LoVo (cell line): ENCODE data around the gene CAPNS1.

ENCODE experiments used
- DNase-seq: peaks from one replicate; pipeline ENCODE4 v3.0.0-alpha.2; 2016; ENCODE audit warnings: low spot score

CAPNS1 gene

DNA sequence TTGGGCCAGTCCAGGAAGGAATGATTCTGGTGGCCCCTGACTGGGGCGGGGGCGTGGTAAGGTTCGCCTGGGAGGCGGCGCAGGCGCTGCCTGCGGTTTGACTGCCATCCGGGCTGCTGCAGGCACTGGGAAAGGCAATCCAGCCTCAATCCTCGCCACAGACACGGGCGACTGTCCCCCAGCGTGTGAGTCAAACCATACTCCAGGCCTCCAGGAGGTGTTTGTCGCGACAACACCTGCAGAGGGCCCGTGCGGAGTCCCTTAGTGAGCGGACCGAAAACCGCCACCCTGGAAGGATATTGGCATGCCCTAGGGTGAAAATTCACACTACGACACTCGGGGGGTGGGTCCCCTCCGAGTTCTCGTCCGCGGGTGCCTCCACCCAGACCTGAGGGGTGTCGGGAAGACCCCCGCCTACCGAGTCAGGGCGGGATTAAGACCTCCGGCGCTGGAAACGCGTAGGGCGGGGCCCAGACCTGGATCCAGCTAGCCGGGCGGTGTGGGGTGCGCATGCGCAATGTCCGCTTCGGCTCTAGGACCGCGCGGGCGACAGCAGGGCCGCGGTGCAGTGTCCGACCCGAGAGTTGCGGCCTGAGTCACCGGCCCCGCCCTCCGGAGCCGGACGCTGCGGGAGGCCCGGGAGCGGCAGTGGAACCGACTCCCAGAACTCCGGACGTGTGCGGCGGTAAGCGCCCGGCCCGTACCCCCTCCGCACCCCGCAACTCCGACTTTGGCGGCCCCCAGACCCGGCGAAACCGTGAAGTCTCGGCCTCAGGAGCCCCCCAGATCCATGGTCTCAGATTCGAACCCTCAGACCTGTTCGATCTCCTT, at the start of gene CAPNS1:
CAPNS1 (plus strand) TSS at position 594 of the 831 bp plus-strand sequence. CDS start 946 bp downstream, outside the sequence.
- DNase-seq: peak; percentile 98

GRCh38 chr19:36090910-36091695, 48.8 kb upstream of the CAPNS1 start:
- DNase-seq: no peak

DNA sequence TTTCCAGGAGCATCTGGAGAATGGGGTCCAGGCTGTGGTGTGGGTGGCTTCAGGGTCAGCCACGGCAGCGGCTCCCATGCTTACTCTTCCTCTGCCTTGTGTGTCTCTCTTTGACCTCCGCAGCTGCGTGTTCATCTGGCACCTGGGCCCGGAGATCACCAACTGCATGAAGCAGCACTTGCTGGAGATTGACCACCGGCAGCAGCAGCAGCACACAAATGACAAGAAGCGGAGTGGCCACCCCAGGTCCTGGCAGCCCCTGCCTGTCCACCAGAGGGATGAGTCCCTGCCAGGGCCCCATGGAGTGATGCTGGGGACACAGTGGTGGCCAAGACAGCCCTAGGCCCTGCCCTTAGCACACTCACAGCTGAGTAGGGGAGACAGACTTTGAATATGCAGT, 47.3 kb upstream of the CAPNS1 start:
- no peak for DNase-seq

GRCh38 chr19:36093146-36093662, 46.7 kb upstream of the CAPNS1 start:
- DNase-seq: no peak

DNA sequence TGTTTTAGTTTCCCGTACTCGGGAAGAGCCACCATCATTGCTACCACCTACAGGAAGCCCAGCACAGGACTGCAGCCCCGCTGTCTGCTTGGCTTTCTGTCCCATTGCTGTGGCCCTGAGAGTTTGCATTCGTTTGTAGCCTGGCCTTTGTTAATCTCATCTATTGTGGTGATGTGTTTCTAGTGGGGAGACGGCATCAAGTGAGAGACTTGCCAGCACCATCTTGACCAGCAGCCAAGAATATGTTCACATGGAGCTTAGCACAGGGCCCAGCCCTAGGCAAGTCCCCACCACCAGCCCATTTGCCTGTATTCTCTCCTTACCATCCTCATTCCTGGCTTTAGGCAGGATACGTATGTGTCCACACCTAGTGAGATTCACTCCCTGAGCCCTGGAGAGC, 46.2 kb upstream of the CAPNS1 start:
- no peak for DNase-seq

DNA sequence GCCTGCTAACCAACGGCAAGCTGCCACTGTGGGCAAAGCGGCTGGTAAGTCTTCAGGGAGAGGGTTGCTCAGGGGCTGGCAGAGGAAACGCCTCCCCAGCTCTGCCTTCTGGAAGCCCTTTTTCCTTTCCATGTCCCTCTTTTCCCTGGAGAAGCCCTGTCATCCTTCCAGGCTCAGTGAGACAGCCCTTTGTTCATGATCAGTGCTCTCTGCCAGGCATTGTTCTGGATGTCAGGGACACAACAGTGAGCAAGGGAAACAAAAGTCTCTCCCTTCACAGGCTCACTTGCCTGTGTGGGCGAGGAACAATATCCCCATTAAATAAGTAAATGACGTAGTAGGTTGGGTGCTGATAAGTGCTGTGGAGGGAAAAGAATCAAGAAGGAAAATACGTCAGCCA, 42.8 kb upstream of the CAPNS1 start:
- DNase-seq: no peak

DNA sequence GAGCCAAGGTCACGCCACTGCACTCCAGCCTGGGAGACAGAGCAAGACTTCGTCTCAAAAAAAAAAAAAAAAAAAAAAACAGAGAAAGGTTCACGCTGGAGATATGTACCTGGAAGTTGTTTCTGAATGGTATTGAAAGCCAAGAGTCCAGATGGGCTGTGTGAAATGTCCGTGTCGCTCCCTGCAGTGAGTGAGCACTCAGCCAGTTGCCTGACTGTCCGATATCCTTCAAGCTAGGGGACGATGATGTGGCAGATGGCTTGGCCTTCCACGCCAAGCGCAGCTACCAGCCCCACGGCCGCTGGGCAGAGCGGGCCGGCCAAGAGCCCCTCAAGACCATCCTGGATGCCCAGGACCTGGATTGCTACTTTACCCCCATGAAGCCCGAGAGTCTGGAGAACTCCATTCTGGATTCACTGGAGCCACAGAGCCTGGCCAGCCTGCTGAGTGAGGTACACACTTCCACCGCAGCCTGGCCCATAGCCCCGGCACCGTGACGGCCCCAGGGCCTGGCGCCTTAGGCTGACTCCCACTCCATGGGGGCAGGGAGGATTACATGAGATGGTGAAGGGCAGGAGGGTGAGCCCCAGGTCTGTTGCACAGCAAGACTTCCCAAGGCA, 40.6 kb upstream of the CAPNS1 start:
- no peak for DNase-seq

GRCh38 chr19:36100476-36100875, 39.4 kb upstream of the CAPNS1 start:
- DNase-seq: no peak

DNA sequence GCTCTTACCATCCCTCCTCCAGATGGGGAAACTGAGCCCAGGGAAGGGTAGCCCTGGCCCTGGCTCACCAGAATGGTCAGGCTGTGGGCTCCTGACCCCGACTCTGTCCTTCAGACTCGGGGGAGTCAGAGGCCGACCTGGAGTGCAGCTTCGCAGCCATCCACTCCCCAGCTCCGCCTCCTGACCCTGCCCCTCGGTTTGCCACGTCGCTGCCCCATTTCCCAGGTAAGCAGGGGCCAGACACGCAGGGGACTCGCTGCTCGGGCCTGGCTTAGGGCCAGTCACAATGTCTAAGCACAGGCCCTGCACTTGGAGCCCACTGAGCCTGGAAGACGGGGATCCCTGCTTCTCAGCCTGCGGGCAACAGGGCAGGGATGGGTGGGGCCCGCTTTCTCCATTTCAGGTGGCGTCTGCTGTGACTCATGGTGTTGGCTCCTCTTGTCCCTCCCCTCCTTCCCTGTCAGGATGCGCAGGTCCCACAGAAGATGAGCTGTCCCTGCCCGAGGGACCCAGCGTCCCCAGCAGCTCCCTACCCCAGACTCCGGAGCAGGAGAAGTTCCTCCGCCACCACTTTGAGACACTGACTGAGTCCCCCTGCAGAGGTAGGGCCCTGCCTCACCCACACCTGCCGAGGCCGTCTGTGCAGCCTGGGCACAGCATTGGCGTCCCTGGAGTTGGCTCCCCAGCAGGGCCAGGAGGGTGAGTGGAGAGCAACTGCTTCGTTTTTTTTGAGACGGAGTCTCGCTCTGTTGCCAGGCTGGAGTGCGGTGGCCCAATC, 38.1 kb upstream of the CAPNS1 start:
- DNase-seq: no peak

DNA sequence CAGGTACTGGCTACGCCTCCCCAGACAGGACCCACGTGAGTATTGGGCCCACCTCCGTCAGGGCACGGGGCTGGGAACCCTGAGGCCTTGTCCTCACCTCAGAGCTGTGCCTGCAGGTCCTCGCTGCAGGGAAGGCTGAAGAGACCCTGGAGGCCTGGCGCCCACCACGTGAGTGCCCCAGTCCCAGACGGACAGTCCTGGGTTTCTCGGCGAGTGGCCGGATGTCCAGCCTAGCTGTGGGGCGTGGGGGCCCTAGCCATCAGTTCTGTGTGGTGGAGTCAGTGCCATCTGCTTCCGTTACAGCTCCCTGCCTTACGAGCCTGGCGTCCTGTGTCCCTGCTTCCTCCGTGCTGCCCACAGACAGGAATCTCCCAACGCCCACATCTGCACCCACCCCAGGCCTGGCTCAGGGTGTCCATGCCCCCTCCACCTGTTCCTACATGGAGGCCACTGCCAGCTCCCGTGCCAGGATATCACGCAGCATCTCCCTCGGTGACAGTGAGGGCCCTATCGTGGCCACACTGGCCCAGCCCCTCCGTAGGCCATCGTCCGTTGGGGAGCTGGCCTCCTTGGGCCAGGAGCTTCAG, 36.7 kb upstream of the CAPNS1 start:
- DNase-seq: no peak

GRCh38 chr19:36103842-36104552, 35.9 kb upstream of the CAPNS1 start:
- no peak for DNase-seq

DNA sequence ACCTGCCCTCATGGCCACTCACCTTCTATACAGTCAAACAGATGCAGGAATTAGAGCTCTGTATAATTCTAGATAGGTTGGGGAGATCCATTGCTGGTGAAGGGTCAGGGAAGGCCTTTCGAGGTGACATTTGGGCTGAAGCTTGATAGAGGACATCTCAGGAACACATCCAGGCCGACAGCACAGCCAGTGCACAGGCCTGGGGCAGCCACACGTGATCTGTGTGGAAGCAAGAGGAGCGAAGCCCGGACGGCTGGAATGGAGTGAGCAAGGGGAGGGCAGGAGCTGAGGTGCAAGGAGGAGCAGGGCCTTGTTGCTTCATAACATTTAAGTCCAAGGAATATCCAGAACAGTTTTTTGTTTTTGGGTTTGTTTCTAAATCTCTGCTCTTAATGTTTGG, 33.4 kb upstream of the CAPNS1 start:
- DNase-seq: no peak

GRCh38 chr19:36106991-36107390, 32.9 kb upstream of the CAPNS1 start:
- DNase-seq: no peak

DNA sequence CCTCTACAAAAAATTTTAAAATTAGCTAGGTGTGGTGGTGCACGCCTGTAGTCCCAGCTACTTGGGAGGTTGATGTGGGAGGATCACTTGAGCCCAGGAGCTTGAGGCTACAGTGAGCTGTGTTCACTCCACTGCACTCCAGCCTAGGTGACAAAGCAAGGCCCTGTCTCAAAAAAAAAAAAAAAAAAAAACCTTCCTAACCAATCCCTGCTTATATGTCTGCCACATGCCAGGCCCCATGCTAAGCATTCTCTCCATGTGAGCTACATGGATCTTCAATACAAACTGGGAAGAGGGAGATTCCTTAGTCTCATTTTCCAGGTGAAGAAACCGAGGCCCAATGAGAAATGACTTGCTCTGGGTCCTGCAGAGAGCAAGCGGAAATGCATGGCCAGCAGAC, 31.2 kb upstream of the CAPNS1 start:
- no peak for DNase-seq

DNA sequence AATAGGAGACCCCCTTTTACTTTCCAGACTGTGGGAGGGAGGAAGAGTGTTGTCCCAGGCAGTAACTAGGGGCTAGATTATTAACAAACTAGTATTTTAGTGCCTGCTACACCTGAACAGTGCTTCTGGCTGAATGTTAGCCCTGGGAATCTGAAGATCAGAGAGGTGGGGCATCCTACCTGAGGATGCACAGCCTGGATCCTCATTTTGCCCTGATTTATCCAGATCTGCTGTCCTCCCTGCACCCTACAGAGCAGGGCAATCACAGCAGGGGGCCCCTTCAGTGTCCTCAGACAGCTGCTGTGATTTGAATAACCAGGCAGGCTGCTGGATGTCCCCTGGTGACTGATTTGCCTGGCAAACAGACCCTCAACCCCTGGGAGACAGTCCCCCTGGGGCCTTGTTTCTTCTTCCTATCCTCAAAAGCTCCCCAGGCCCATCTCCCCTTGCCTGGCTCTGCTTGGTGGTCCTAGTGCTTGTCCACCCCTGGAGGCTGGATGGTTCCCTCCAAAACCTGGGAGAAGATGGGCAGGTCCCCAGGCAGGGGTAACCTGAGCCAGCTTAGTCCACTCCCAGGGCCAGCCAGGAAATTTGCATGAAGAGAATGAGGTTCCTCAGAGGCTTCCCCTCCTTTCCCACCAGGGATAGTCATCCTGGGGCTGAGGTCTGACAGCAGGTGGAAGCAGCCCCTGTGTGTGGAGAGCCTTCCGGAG, 29.2 kb upstream of the CAPNS1 start, which contains the start of gene OVOL3:
OVOL3 (plus strand) TSS at position 657 of the 713 bp plus-strand sequence. CDS start 60 bp downstream, outside the sequence.
- no peak for DNase-seq

DNA sequence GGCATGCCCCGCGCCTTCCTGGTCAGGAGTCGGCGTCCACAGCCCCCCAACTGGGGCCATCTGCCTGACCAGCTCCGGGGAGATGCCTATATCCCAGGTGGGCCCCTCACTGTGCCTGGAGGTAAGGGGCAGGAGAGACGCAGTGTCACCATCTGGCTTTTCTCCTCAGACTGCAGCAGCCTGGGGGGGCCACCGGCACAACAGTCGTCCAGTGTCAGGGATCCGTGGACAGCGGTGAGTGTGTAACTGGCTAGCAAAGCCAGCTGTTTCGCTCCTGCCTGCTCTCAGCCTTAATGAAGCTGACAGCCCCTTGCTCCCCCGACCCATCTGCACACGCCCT, 28.7 kb upstream of the CAPNS1 start:
- DNase-seq: no peak

DNA sequence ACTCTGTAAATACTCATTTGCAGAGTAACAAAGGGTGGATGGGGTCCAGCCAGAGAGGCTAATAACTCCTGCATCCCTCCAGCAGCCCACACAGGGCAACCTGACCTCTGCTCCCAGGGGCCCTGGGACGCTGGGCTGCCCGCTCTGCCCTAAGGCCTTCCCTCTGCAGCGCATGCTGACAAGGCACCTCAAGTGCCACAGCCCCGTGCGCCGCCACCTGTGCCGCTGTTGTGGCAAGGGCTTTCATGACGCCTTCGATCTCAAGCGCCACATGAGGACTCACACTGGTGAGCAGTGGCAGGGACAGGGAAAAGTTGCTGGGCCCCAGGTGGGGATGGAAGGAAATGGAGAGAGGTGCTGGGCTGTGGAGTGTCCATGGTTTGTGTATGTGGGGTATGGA, 27.2 kb upstream of the CAPNS1 start:
- no peak for DNase-seq

DNA sequence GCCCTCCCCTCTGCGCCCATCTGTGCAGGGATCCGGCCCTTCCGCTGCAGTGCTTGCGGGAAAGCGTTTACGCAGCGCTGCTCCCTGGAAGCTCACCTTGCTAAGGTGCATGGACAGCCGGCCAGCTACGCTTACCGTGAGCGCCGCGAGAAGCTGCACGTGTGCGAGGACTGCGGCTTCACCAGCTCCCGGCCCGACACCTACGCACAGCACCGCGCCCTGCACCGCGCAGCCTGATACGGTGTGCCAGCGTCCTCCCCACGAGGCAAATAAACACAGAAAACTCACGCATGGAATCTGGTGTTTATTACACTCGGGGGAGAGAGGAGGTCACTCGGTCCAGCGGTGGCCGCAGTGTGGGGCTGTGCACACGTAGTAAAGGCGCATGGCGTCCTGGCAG, 26.4 kb upstream of the CAPNS1 start:
- DNase-seq: no peak

DNA sequence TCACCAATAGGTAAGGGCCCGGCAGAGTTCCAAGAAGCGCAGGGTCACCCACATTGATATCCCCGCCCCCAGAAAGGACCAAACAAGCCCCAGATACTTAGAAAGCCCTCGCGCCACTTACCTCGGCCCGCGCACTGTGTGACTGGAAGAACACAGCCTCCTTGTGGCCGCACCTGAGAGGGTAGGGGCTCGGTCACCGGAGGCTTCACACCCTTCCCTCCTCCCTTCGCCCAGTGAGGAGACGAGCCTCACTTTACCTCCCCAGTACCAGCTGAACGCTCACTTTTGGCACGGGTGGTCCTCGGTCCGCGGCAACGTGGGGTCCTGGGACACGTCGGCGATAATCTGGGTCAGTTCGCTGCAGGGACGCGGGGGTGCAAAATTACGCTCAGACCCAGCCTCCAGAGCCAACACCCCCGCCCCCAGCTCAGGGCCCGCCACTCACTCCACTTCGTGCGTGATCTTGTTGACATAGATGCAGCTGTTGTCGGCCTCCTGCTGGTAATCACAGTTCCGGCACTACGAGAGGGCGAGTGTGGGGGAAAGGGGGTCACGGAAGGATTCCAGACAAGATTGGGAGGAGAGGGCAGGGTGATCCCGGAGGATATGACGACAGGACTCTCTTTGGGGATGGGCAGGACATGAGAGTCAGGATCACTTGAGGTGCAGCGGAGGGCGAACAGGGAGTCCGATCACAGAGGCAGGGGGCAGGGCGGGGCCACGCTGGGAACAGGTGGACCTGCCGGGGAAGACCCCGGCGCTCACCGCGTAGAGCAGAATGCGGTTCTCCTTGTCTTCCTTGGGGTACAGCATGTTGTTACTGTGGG, 25.8 kb upstream of the CAPNS1 start:
- DNase-seq: no peak
